ENCODE data around the gene EFHD2. TPM values are rescaled to one million over a fixed set of nuclear protein-coding genes. Genes with fewer than 3 reads are reported as not detected.
"Not testable (repeated sequence)": the region's sequence is repeated elsewhere in the genome, so short reads cannot be mapped to it uniquely, and the experiment has no call there.

The EFHD2 gene
- total and polyA plus RNA-seq, 2 of the 8 experiments (the other 6 are each of a cell fraction or from before 2014, with no cell fraction given): 24.4 to 25.1 TPM

DNA sequence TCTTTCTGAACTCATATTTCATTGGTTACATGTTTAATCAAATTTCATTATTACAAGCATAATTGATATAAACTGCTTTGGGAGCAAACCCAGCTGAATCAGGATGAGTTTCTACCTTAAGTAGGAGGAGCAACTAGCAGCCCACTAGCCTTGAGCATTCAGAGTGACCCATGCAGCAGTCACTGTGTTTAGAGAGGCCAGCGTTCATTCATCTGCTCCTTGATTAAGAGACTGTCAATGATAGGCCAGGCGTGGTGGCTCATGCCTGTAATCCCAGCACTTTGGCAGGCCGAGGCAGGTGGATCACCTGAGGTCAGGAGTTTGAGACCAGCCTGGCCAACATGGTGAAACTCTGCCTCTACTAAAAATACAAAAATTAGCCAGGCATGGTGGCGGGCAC, 48.7 kb downstream of the EFHD2 start:
- not testable (repeated sequence) for H3K18ac ChIP-seq (ENCODE audit: extremely low read depth, low read length); H4K91ac ChIP-seq (replicated peaks; ENCODE audit: insufficient read length, low read length); H4K20me1 ChIP-seq (replicated peaks in 1 of 2; ENCODE audit: control insufficient read depth in 1 of 2, insufficient read depth in 2 of 2, low read length in 2 of 2); H3K27ac ChIP-seq (ENCODE audit: low read depth, low read length); H3K14ac ChIP-seq (ENCODE audit: insufficient read length); H3K27me3 ChIP-seq (replicated peaks in 1 of 4; ENCODE audit: control insufficient read depth in 3 of 4, extremely low read depth in 1 of 4, insufficient read depth in 3 of 4, low read length in 3 of 4); H2AK5ac ChIP-seq (ENCODE audit: low read depth, low read length); H3K4me3 ChIP-seq (ENCODE audit: extremely low read depth in 1 of 4, insufficient read depth in 2 of 4, low read depth in 3 of 4, low read length in 4 of 4); H3K9ac ChIP-seq (replicated peaks in 1 of 4; ENCODE audit: extremely low read depth in 1 of 4, low read depth in 3 of 4, low read length in 3 of 4); H3K23me2 ChIP-seq (ENCODE audit: low read depth, low read length); H3K56ac ChIP-seq (replicated peaks; ENCODE audit: insufficient read length, low read depth, low read length); H3K4ac ChIP-seq (replicated peaks; ENCODE audit: insufficient read length, low read depth, low read length); H3K36me3 ChIP-seq (ENCODE audit: control insufficient read depth in 2 of 4, insufficient read depth in 4 of 4, low read length in 3 of 4); H2BK15ac ChIP-seq (ENCODE audit: low read length); FAIRE-seq; H4K8ac ChIP-seq (ENCODE audit: extremely low read depth, insufficient read depth, low read length); H2BK5ac ChIP-seq (ENCODE audit: low read depth, low read length); DNase-seq (ENCODE audit: low read depth in 1 of 2, low spot score in 2 of 2); H2BK120ac ChIP-seq (replicated peaks; ENCODE audit: low read depth, low read length); H3K4me2 ChIP-seq (ENCODE audit: insufficient read depth in 1 of 2, low read depth in 2 of 2, low read length in 2 of 2); H3K9me3 ChIP-seq (ENCODE audit: insufficient read depth in 2 of 2, low read depth in 1 of 2, low read length in 1 of 2); H3K79me2 ChIP-seq (ENCODE audit: control insufficient read depth in 1 of 2, insufficient read depth in 2 of 2, low read length in 2 of 2); H3K4me1 ChIP-seq (replicated peaks in 1 of 4; ENCODE audit: control insufficient read depth in 3 of 4, insufficient read depth in 4 of 4, low read length in 3 of 4); H4K5ac ChIP-seq (ENCODE audit: insufficient read length, low read depth, low read length); H2BK12ac ChIP-seq (ENCODE audit: low read depth, low read length); H2AFZ ChIP-seq (ENCODE audit: low read length); H2BK20ac ChIP-seq (ENCODE audit: low read length); H3K23ac ChIP-seq (ENCODE audit: insufficient read length); H3K79me1 ChIP-seq (ENCODE audit: low read depth, low read length)
- POLR2A ChIA-PET (ENCODE audit: partially characterized antibody): interaction anchor here (0.6 kb wide), 1 partner anchor 9 kb away, joined by 4 read pairs; no protein-coding TSS in a partner anchor
- WGBS, 2 experiments (ENCODE audit: extremely low coverage in 1 of 2, insufficient coverage in 1 of 2, insufficient read length in 1 of 2, insufficient replicate concordance in 2 of 2, low coverage in 1 of 2, low lambda C conversion rate in 2 of 2, missing lambda C conversion rate in 1 of 2): 91% methylated on average over 4 of the region's 4 CpGs; no CpG with 5 or more reads in 1 of the 2 experiments
- CTCF ChIA-PET (ENCODE audit: partially characterized antibody): interaction anchor here (1.2 kb wide), 1 partner anchor 47 kb away, joined by 3 read pairs; no protein-coding TSS in a partner anchor

Measured in H1 (cell line).